Upper lobe of left lung (tissue), 6 donors: ENCODE results near the gene HDAC7. TPM values are rescaled to one million over a fixed set of nuclear protein-coding genes. Genes with fewer than 3 reads are reported as not detected.

Experiments used
- ATAC-seq, 2 donors: fragments of 200-7000 bp; cut with Tn5 transposase; one replicate each; pipeline ENCODE4 v1.9.1; 2022; ENCODE audit warnings: mild to moderate bottlenecking in 2 of 2, moderate library complexity in 2 of 2; ENCODE audit not compliant: low FRiP score in 2 of 2
- DNase-seq, 2 donors: peaks; one replicate each; pipeline ENCODE4 v3.0.0-alpha.2; 2019 to 2020
- H3K27ac ChIP-seq, 4 donors: fragments of 200-600 bp; sonication (generic); one replicate each; pipeline ENCODE4 v1.5.1; 2016 to 2019
- H3K27me3 ChIP-seq, 4 donors: fragments of 200-600 bp; sonication (generic); one replicate each; pipeline ENCODE4 v1.5.1; 2017 to 2019
- H3K36me3 ChIP-seq, 4 donors: fragments of 200-600 bp; sonication (generic); one replicate each; pipeline ENCODE4 v1.5.1; 2016 to 2019
- H3K4me1 ChIP-seq, 4 donors: fragments of 200-600 bp; sonication (generic); one replicate each; pipeline ENCODE4 v1.5.1; 2018 to 2019
- H3K4me3 ChIP-seq, 4 donors: fragments of 200-600 bp; sonication (generic); one replicate each; pipeline ENCODE4 v1.5.1; 2017 to 2019; ENCODE audit warnings: mild to moderate bottlenecking in 2 of 4, moderate library complexity in 1 of 4
- H3K9me3 ChIP-seq, 4 donors: fragments of 200-600 bp; sonication (generic); one replicate each; pipeline ENCODE4 v1.5.1; 2018 to 2019
- CTCF ChIP-seq, 6 experiments: fragments of 450-650 bp in 4 of 6; fragments of 200-600 bp in 2 of 6; sonication (generic) in 2 of 6; IDR thresholded peaks; one replicate each; pipeline ENCODE4 v1.5.1; 2016 to 2019; ENCODE audit warnings: antibody characterized with exemption in 6 of 6
- EP300 ChIP-seq, 4 donors: sonication (generic); formaldehyde crosslinking; IDR thresholded peaks; one replicate each; pipeline ENCODE4 v1.5.1; 2017; ENCODE audit warnings: antibody characterized with exemption in 4 of 4, control low read depth in 2 of 4
- POLR2A ChIP-seq, 4 donors: fragments of 450-650 bp; IDR thresholded peaks; one replicate each; pipeline ENCODE4 v1.5.1; 2016 to 2017; ENCODE audit warnings: antibody characterized with exemption in 4 of 4, mild to moderate bottlenecking in 2 of 4
- POLR2AphosphoS5 ChIP-seq, 2 donors: sonication (generic); formaldehyde crosslinking; IDR thresholded peaks; one replicate each; pipeline ENCODE4 v1.5.1; 2017; ENCODE audit warnings: antibody characterized with exemption in 2 of 2
- WGBS, 2 donors: methylation state at CpG; one replicate each; pipeline ENCODE4 v1.1.5; 2017 to 2018; 5-methylcytosine and 5-hydroxymethylcytosine counted together
- total RNA-seq, 6 donors: library from RNA; depleted of rRNA in 4 of 6; stranded (reverse); fragments of >200 nt in 4 of 6; gene quantifications; one replicate each; pipeline versions ENCODE4 v1.1.0 to v1.2.1, GENCODE V29; 2016 to 2021
- donor health status: DM: no; HTN: no; CAD: no; lungs with moderate emphysema.
- donor health status: DM: no; HTN: yes; CAD: no; lungs with severe emphysema.

The HDAC7 gene
- total RNA-seq, 6 donors from 2014 or later: 66.6 to 164 (median 126) TPM

DNA sequence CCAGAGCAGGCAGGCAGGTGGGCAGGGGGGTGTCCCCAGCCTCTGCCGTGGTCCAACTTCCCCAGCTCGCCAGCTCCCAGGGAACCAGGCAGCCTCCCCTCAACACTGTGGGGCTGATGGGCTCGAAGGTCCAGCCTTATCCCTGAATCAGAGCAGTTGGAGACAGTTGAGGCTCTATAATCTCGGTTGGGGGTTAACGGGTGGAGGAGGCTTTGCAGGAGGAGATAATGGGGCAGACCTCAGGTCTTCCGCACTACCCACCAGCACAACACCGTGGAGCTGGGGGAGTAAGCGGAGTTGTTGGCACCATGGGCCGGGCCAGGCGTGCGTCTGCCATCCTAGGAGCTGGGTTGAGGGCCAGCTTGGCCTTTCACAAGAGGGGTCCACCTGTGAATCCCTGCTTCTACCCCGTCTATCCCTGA is 13.9 kb upstream of the HDAC7 start:
- H3K27ac ChIP-seq: no peak overlapping the region
- H3K4me3 ChIP-seq: no peak overlapping the region
- peaks cover 43 to 64% (median 49%) of the 10 kb centered on the region in 4 donors for H3K4me1 ChIP-seq
- no peak for ATAC-seq
- no peak for DNase-seq
- TF ChIP-seq POLR2A (IDR thresholded peaks at IDR 0.05) (no peak), CTCF (IDR thresholded peaks at IDR 0.05) (no peak)
- WGBS, 2 donors: 89 to 90% methylated on average over 10 to 12 of the region's 12 CpGs
- H3K9me3 ChIP-seq: no peaks in the 10 kb centered on the region
- H3K27me3 ChIP-seq: no peaks in the 10 kb centered on the region
- no peaks in the 10 kb centered on the region for H3K36me3 ChIP-seq

DNA sequence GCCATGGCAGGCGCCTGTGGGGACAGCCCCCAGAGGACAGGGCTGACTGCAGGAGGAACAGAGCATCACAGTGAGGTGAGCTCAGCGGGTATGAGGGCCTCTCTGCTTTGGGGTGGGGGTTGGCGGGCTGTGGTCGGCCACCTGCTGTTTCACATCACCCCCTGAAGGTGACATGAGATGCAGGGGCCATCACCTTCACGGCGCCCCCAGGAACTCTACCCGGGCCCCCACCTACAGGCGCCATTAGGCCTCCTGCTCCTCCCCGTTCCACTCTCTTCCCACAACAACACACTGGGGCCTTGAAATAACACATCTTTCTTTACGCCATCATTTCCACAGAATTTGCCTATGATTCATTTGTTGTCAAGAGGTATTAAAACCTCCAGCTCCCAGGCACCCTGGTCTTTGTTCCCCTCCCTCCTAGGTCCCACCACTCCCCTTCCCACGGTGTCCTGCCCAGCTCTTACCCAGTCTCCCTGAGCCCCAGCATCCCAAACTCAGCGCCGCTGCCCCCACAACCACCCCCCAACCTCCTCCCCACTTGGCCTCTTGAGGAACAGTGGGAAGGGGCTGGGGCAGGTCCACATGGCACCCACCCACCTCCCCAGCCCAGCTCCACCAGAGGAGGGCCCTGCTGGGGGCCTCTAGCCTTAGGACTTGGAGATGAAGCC is 12.7 kb upstream of the HDAC7 start:
- no peaks in the 10 kb centered on the region for H3K9me3 ChIP-seq
- no peak for DNase-seq
- H3K36me3 ChIP-seq: no peaks in the 10 kb centered on the region
- 89 to 92% methylated on average over 9 to 13 of the region's 13 CpGs for WGBS, 2 donors
- no peak overlapping the region for H3K4me3 ChIP-seq
- H3K4me1 ChIP-seq: peaks cover 45 to 64% (median 51%) of the 10 kb centered on the region in 4 donors
- TF ChIP-seq EP300 (IDR thresholded peaks at IDR 0.05) (no peak), POLR2AphosphoS5 (IDR thresholded peaks at IDR 0.05) (no peak), CTCF (IDR thresholded peaks at IDR 0.05) (no peak), POLR2A (IDR thresholded peaks at IDR 0.05) (no peak)
- H3K27me3 ChIP-seq: no peaks in the 10 kb centered on the region
- H3K27ac ChIP-seq: no peak overlapping the region
- ATAC-seq: no peak

- H3K9me3 ChIP-seq: no peaks in the 10 kb centered on the region
- no peaks in the 10 kb centered on the region for H3K36me3 ChIP-seq
- WGBS, 2 donors: 54 to 79% methylated on average over 3 to 4 of the region's 4 CpGs
- H3K4me3 ChIP-seq: peak overlapping the region in 1 of 4 donors; percentile 23
- no peak for TF ChIP-seq POLR2AphosphoS5 (IDR thresholded peaks at IDR 0.05)
- no peak for TF ChIP-seq CTCF (IDR thresholded peaks at IDR 0.05)
- no peak for TF ChIP-seq POLR2A (IDR thresholded peaks at IDR 0.05)
- TF ChIP-seq EP300 (IDR thresholded peaks at IDR 0.05): no peak
- peak overlapping the region; percentile 85 to 99 (median 94) for H3K27ac ChIP-seq
- no peak for ATAC-seq
- no peaks in the 10 kb centered on the region for H3K27me3 ChIP-seq
- H3K4me1 ChIP-seq: peaks cover 47 to 64% (median 58%) of the 10 kb centered on the region in 4 donors
- no peak for DNase-seq
These were observed 9.9 kb upstream of the HDAC7 start for GRCh38 chr12:47829584-47829983.

- Histone ChIP-seq H3K36me3 (no peaks in the 10 kb centered on the region), H3K27ac (peak overlapping the region; percentile 85 to 99 (median 94)), H3K9me3 (no peaks in the 10 kb centered on the region), H3K4me3 (peak overlapping the region in 2 of 4 donors; percentile 13 to 23), H3K27me3 (no peaks in the 10 kb centered on the region), H3K4me1 (peaks cover 52 to 64% (median 62%) of the 10 kb centered on the region in 4 donors)
- ATAC-seq (peak; percentile 78 to 81), DNase-seq (peak in 1 of 2 donors; percentile 91)
- 17 to 24% methylated on average over 6 to 7 of the region's 7 CpGs for WGBS, 2 donors
- TF ChIP-seq POLR2A (IDR thresholded peaks at IDR 0.05): peak in 1 of 4 donors; percentile 68
- TF ChIP-seq POLR2AphosphoS5 (IDR thresholded peaks at IDR 0.05): peak; percentile 60 to 80
- peak in 1 of 4 donors; percentile 51 for TF ChIP-seq EP300 (IDR thresholded peaks at IDR 0.05)
- TF ChIP-seq CTCF (IDR thresholded peaks at IDR 0.05): no peak
These were observed 9.3 kb upstream of the HDAC7 start for GRCh38 chr12:47828976-47829482.
